NCI-H446 treated with DMSO at 0.1 percent for 48 hours (cell line): ENCODE results near the gene PRMT2.

Experiments used
- DNase-seq: peaks from one replicate; lab custom pipeline; 2025; lab: John Stamatoyannopoulos, UW

PRMT2 gene

GRCh38 chr21:46643379-46644177 is 8.1 kb downstream of the PRMT2 start:
- no peak for DNase-seq

DNA sequence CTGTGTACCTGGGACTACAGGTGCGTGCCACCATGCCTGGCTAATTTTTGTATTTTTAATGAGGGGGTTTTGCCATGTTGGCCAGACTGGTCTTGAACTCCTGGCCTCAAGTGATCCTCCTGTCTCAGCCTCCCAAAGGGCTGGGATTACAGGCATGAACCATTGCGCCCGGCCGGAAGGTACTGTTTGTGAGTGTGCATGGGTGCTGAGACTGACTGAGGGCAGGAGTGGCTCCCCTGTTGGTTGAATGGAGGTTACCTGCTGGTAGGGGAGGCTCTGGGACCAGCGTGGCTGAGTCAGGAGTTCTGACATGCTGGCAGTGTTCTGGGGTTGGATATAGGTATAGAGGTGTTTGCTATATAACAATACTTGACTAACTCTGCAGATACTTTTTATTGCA is 10.4 kb downstream of the PRMT2 start:
- no peak for DNase-seq

DNA sequence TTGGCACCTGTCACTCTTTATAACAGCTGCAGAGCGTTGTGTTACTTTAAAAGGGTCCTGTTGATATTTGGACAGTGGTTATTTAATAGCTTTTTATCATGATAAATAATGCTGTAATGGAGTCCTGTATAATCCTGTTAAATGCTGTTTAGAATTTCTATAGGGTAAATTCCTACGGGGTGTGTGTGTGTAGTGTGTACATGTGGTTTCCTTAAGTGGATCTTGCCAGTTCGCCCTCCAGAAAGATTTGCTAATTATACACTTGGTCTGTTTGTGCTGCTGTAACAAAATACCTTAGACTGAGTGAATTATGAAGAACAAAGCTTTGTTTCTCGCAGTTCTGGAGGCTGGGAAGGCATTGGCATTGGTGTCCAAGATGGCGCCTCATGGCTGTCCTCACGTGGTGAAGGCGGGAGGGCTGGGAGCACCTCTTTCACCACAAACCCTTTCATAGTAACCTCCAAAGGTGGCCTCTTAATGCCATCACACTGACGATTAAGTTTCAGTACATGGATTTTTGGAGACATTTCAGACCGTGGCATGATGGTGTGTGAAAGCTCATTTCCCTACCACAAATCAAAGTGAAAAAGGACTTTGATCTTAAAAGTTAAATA is 11.2 kb downstream of the PRMT2 start:
- DNase-seq: no peak

GRCh38 chr21:46648539-46648938 is 13.1 kb downstream of the PRMT2 start:
- no peak for DNase-seq

- no peak for DNase-seq
Observed at GRCh38 chr21:46649356-46649755, 13.9 kb downstream of the PRMT2 start.

DNA sequence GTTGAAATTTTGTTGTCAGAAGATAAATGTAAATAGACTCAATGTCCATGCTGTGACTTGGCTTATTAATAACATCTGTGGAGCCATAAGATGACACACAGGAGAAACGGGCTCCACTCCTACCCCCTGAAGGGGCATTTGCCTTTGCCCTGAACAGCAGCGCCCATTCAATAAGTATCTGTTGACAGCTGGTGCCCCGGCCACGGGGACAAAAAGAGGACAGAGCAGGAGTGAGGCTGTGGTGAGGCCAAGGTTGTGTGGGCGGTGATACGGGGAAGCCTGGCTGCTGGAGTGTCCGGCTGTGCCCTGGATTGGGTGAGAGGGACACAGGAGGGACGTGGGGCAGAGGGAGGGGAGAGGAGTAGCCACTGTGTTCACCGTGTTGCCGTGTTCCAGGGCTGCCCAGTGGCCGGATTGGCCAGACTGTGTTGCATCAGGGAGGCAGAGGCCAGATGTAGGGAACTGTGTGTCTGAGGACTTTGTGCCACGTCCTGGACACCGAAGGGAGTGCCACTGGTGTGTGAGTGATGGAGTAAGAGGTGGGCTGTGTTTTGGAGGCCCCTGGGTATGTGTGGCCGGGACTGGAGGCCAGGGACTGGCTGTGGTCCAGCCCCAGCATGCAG is 15.1 kb downstream of the PRMT2 start:
- DNase-seq: no peak

DNA sequence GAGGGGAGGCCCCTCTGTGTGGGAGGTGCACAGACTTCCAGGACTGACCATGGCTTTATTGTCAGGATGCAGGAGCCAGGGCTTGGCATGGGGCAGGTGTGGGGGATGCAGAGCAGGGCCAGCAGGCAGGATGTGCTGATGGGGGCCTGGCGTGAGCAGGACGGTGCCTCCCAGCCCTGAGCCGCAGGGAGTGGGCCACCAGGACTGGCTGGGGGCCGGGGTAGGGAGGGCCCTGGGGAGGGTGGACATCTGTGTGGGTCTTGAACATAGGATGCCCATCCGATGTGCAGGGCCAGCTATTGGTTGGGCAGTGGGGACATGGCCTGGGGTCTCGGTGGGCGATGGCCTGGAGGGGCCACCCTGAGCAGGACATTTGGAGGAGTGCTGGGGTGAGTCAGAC is 15.6 kb downstream of the PRMT2 start:
- no peak for DNase-seq

GRCh38 chr21:46655230-46655629 is 19.8 kb downstream of the PRMT2 start:
- no peak for DNase-seq

DNA sequence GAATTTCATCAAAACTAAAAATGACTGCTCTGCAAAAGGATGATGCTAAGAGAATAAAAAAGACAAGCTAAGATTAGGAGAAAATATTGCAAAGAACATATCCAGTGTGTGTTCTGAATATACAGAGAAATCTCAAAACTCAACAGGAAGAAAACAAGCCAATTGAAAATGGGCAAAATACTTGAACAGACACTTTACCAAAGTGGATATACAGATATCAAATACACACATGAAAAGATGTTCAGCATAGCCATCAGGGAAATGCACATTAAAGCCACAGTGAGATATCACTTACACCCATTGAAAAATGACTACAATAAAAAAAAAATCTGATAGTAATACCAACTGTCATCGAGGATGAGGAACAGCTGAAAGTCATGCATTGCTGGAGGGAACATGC is 21.3 kb downstream of the PRMT2 start:
- DNase-seq: no peak

DNA sequence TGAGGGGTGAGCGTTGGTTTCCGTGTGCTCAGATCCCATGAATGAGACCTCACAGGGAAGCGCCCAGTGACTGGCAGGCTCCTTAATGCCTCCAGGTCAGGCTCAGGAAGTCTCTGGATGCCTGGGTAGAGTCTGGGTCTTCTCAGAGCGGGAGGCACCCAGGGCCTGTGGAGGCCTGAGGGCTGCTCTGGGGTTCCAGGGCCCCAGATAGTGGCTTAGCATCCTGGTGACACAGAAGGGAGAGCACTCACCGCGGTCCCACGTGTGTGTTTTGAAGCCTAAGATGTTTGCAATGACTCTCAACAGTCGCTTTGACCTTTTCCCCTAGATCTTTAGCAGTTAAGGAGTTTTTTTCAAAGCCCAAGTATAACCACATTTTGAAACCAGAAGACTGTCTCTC is 25.0 kb downstream of the PRMT2 start:
- no peak for DNase-seq

DNA sequence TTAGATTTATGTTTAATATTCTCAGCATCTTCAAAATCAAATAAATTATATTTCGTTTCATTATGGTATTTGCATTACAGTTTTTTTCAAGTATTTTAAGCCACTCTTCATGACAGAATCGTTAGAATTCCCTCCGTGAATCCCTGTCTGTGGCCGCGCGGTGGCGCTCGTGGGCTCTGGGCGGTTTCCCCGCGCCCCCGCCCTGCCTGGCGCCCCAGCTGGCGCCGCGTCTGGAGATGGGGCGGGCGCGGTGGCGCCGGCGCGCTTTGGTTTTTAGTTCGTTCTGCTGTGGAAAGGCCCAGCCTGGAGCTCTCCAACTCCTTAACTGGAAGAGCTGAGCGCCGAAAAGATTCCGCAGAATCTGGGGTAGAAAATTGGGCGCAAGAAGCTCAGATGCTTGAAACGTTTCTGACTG is 25.7 kb downstream of the PRMT2 start:
- peak; percentile 26 for DNase-seq

DNA sequence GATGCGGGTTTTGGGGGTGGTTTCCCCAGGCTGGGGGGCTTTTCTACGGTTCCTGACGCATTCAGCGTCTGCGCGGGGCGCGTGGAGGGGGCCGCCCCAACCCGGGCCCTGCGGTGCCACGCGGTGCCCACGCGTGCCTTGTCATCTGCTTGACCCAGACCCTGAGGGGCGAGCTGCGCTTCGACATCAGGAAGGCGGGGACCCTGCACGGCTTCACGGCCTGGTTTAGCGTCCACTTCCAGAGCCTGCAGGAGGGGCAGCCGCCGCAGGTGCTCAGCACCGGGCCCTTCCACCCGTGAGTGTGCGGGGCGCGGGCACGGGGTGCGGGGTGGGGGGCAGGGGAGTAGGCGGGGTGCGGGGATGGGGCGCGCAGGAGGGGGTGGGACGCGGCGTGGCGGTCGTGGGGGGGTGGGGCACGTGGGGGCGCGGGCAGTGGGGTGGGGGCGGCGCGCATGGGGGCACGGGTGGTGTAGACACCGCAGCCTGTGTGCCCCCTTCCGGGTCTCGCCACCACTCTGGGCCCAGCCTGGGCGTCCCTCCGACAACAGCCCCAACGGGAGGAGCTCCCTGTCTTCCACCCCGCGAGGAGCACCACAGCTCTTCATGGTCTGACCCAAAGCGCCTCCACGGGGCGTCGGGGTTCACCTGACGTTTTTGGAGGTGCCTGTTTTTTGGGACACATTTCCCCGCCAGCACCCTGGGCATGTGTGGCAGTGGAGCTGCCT is 26.3 kb downstream of the PRMT2 start:
- DNase-seq: no peak

DNA sequence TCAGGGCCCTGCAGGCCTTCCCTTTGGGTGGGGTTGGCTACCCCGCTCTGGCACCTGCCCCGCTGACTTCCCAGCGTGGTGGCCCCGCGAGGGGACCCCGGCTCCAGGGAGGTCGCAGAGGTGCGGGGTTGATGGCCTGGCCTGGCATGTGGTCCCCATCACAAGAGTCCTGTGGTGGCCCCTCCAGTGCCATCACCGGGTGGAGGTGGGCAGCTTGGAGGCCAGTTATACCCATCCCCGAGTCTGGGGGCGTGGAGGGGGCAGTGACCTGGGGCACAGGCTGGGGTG is 26.8 kb downstream of the PRMT2 start:
- DNase-seq: no peak

DNA sequence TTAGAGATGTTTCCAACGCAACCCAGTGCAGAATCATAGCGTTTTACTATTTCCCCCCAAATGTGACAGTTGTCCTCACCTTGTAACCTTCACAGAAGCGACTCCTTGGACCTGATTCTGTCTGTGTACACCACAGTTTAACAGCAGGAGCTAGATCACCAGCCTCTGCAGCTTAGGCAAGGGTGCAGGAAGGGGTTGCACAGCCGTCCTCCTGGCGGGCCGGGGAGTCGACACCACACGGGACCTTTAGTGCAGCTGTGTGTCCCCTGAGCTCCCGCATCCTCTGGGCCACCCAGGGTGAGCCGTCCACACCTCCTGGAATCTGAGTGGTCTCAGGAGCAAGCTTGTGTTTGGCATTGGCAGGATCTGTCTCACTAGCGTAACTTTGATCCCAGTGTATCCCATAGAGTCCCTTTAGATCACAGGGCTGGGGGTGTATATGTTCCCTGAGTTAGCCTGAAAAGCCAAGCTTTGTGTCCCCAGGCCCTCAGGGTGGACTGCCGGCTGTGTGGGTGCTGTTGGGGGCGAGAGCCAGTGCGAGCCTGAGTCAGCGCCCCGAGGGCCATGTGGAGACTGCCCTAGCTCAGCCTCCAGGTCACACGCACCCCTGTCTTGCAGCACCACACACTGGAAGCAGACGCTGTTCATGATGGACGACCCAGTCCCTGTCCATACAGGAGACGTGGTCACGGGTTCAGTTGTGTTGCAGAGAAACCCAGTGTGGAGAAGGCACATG is 27.5 kb downstream of the PRMT2 start:
- no peak for DNase-seq

GRCh38 chr21:46663754-46664153 is 28.3 kb downstream of the PRMT2 start:
- DNase-seq: no peak

DNA sequence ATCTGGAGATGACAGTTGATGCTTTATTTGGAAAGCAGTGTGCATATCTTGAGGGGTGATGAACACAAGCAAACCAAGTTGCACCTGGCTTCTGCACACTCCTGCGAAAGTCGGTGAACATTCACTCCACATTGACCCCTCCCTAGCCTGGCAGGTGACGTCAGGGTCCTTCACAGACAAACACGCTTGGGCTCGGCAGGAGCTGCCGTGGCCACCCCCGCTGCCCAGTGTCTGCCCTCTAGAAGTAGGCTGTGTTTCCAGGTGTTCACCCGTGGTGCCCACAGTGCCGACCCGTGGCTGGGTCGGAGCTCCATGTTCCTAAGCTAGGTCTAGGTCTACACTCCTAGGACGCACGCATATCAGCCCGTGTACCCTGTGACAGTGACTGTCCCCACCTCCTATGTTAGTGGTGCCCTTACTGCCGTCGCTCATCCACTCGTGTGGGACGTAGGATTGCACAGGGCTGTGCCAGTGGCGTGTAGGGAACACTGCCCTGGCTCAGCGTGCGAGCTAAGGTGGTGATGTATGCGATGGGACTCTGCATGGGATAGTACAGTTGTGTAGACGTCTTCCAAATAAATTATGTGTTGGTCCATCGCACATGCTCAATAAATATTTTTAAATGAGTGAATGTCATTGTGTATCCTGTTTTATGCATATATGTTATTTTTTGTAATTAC is 29.0 kb downstream of the PRMT2 start:
- DNase-seq: no peak

DNA sequence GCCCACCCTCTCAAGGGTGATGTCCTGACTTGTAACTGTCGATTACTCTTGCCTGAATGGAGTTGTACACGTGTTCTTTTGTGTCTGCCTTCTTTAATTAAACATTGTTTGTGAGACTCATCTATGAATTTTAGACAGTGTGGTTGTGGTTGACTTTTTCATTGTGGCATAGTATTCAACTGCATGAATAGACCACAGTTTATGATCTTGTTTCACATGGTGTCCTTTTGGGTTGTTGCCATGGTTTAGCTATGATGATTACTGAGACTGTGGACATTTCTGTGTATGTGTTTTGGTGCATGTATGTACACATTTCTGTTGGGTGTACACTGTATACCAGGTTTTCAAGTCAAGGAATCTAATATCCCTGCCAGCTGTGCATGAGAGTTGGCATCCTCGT is 30.1 kb downstream of the PRMT2 start:
- DNase-seq: no peak

DNA sequence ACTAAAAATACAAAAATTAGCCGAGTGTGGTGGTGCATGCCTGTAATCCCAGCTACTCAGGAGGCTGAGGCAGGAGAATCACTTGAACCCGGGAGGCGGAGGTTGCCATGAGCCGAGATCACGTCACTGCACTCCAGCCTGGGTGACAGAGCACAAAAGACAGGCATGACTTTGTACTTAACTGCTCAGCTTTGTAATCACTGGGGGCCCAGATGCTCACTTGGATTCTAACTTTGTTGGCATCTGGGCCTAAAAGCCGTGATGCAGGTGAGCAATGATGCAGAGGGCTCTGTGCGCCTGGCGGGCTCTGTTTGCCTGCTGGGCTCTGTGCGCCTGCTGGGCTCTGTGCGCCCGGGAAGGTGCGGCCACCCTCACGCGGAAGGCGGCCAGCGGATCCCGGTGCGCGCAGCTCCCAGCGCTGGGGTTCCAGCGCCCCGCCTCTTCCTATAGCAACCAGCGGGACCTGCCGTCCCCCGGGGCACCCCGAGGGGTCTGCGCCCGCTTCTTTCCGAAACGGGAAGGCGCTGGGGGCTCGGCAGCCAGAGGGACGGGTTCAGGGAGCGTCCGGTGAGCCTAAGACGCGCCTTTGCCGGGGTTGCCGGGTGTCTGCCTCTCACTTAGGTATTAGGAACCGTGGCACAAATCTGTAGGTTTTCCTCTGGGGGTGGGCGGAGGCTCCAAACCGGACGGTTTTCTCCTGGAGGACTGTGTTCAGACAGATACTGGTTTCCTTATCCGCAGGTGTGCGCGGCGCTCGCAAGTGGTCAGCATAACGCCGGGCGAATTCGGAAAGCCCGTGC is 31.7 kb downstream of the PRMT2 start:
- DNase-seq: no peak

DNA sequence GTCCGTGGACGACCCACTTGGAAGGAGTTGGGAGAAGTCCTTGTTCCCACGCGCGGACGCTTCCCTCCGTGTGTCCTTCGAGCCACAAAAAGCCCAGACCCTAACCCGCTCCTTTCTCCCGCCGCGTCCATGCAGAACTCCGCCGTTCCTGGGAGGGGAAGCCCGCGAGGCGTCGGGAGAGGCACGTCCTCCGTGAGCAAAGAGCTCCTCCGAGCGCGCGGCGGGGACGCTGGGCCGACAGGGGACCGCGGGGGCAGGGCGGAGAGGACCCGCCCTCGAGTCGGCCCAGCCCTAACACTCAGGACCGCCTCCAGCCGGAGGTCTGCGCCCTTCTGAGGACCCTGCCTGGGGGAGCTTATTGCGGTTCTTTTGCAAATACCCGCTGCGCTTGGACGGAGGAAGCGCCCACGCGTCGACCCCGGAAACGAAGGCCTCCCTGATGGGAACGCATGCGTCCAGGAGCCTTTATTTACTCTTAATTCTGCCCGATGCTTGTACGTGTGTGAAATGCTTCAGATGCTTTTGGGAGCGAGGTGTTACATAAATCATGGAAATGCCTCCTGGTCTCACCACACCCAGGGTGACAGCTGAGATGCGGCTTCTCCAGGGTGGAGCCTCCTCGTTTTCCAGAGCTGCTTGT is 32.4 kb downstream of the PRMT2 start:
- no peak for DNase-seq

GRCh38 chr21:46668381-46668780 is 32.9 kb downstream of the PRMT2 start:
- no peak for DNase-seq
